T-helper 9 cell (primary cell): Measurements from ENCODE around the gene QRSL1.
"Not testable (repeated sequence)": the region's sequence is repeated elsewhere in the genome, so short reads cannot be mapped to it uniquely, and the experiment has no call there.

Experiments used
- DNase-seq: peaks from one replicate; pipeline ENCODE4 v3.0.0-alpha.2; 2020

The QRSL1 gene

GRCh38 chr6:106626485-106626884 is 2.9 kb upstream of the QRSL1 start:
- DNase-seq, result no peak

- DNase-seq, result not testable (repeated sequence)
Observed at GRCh38 chr6:106627760-106628159, 1.6 kb upstream of the QRSL1 start.

- no peak for DNase-seq
Observed at GRCh38 chr6:106628658-106629102, 698 bp upstream of the QRSL1 start.

GRCh38 chr6:106629859-106630163 is 433 bp downstream of the QRSL1 start:
- DNase-seq, result no peak

DNA sequence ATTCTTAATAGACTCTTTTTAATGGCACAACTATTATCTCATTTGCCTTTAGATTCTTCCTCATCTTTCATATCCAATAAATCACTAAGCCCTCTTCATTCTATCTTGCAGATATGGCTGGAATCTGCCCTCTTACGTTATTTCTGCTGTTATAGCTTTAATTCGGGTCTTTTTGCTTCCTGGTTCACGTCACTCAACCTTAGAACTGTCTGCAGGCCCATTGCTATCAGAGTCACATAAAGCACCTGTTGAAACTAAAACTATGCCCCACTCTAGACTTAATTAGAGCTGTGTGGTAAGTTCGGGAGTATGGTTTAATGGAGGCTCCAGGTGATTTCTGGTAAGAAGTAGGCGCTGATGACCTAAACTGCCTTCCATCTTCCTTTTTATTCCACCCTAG is 988 bp downstream of the QRSL1 start:
- no peak for DNase-seq

GRCh38 chr6:106631346-106631745 is 2.0 kb downstream of the QRSL1 start:
- DNase-seq, result no peak

DNA sequence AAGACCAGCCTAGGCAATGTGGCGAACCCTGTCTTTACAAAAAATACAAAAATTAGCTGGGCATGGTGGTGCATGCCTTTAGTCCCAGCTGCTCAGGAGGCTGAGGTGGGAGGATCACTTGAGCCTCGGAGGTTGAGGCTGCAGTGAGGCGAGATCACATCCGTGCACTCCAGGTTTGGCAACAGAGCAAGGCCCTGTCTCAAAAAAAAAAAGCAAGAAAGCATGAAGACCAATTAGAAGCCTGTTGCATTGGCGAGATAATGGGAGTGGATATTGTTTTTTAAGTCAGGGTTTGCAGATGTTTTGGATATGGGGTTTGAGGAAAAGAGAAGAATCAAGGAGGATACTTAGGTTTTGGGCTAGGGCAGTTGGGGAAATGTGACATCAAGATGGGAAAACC is 5.2 kb downstream of the QRSL1 start:
- DNase-seq, result no peak

GRCh38 chr6:106637051-106637716 is 7.8 kb downstream of the QRSL1 start:
- DNase-seq, result no peak

DNA sequence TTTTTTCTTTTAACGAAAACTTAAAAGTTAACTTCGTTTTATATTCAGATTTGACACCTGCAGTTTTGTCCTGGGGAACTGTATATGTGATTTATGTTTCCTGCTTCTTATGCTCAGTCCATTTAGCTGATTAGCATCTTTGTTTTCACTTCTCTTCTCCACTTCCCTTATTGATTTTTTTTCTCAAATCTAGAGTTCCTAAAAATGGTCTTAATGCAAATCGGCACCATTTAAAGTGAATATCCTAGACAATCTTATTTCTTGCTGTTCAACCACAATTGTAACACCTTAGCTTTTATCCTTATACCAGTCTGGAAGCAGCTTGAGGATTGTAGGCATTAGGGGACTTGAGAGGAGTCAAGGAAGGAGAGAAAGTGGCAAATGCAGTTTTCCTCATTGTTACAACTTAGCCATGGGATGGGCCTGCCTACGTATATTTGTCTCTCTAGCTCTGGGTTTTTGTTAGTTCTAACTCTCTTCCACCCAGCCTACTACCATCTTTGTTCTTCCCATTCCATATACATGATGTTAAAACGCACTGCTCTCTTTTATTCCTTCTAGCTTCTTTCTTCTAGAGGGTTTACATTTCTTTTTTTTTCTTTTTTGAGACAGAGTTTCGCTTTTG is 8.5 kb downstream of the QRSL1 start:
- DNase-seq, result no peak

DNA sequence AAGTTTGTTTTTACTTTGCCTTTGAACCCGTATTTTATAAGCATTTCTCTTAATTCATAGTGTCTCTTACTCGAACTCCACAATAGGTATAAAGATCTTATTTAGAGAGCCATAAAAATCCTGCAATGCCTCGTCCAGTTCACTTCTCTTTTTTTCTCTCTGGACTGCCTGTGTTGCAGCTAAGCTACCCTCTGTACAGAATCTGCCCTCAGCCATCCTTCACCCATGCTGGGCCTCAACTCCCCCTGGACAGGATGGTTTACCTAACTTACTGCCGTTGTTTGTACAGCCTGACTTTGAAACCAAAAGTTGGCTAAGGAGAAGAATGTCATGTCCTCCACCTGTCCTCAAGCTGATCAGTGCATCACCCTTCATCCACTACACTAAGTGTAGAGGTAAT is 10.4 kb downstream of the QRSL1 start:
- no peak for DNase-seq

GRCh38 chr6:106642476-106642875 is 13.1 kb downstream of the QRSL1 start:
- DNase-seq, result no peak

- DNase-seq, result no peak
Observed at GRCh38 chr6:106643061-106643460, 13.7 kb downstream of the QRSL1 start.

DNA sequence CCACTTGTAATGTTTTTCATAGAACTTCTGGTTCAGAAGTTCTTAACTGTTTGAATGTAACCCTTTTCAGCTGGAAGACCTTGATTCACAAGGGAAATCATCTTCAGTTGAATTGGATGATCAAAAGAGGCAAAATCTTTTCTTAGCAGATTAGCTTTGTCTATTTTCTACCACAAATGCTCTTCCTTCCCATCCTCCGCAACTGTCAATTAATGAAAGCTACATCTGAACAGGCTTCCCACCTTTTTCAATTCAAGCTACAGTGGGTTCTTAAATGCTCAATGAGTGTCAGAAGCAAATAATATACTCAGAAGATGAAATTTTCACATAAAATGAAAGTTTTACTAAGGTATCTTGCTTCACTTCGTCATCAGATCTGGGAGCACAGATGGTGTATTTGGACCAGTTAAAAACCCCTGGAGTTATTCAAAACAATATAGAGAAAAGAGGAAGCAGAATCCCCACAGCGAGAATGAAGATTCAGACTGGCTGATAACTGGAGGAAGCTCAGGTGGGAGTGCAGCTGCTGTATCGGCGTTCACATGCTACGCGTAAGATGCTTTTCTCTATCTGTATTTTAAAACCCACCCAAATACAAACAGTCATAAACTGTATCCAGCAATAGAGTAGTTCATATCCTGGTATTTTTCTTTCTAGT is 19.4 kb downstream of the QRSL1 start:
- no peak for DNase-seq

DNA sequence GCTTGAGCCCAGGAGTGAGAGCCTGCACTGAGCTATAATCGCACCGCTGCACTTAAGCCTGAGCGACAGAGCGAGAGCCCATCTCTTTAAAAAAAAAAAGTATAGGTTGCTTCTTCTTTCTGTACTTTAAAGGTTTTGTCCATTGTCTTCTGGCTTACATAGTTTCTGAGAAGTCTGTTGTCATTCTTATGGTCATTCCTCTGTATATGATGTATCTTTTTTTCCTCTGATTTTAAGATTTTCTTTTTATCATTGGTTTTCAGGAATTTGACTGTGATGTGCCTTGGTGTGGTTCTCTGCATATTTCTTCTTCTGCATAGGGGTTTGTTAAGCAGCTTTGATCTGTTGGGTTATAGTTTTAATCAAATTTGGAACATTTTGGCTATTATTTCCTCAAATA is 29.1 kb downstream of the QRSL1 start:
- DNase-seq, result no peak

DNA sequence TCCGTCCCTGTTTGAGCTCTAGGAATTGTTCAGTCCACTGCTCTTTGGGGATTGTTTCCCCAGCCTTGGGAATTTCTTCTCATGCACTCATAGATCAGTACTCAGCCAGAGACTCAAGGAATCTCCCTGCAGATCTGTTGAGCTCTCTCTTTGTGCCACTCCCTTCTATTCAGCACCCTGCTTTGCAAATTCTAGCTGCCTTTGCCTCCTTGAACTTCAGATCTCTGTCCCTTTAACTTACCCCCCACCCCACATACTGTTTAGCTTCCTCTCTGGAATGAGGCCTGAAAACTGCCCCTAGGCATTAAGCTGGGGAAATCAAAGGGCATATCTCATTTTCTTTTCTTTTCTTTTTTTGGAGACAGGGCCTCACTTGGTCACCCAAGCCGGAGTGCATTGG is 30.5 kb downstream of the QRSL1 start:
- no peak for DNase-seq

DNA sequence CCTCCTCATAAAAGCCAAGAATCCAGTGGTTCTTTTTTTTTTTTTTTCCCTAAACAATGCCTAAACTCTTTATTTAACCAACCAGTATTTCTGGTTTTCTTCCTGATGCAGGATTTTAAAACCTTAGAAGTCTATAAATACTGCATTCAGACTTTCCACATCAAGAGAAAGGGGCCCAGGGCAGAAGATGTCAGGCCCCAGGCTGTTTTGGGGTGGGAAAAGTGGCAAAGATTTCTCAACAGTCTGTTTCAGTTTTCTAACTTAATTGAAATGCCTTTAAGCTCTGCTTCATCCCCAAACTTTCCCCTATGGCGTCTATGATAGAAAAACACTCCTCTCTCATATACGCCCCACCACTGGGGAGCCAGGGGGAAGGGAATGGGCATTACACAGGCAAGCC is 33.1 kb downstream of the QRSL1 start:
- no peak for DNase-seq

GRCh38 chr6:106666282-106667021 is 37.1 kb downstream of the QRSL1 start:
- DNase-seq, result no peak

- DNase-seq, result no peak
Observed at GRCh38 chr6:106667022-106667402, 37.6 kb downstream of the QRSL1 start.

- no peak for DNase-seq
Observed at GRCh38 chr6:106670236-106670635, 40.9 kb downstream of the QRSL1 start.

GRCh38 chr6:106671651-106672050 is 42.3 kb downstream of the QRSL1 start:
- DNase-seq, result no peak

DNA sequence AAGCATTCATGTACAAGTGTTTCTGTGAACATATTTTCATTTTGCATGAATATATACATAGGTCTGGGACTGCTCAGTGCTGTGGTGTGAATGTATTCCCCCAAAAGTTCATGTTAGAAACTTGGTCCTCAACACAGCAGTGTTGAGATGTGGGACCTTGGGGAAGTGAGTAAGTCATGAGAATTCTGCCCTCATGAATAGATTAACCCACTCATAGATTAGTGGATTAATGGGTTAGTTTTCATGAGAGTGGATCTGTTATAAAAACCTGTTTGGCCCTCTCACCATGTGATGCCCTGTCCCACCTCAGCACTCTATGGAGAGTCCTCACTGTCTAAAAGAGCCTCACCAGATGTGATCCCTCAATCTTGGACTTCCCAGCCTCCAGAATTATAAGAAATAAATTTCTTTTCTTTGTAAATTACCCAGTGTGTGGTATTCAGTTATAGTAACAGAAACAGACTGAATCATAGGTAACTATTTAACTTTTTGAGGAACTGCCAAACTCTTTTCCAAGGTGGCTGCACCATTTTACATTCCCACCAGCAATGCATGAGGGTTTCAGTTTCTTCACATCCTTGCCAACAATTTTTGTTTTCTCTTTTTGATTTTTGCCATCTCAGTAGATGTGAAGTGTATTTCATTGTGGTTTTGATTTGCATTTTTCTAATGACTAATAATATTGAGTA is 45.3 kb downstream of the QRSL1 start:
- no peak for DNase-seq

DNA sequence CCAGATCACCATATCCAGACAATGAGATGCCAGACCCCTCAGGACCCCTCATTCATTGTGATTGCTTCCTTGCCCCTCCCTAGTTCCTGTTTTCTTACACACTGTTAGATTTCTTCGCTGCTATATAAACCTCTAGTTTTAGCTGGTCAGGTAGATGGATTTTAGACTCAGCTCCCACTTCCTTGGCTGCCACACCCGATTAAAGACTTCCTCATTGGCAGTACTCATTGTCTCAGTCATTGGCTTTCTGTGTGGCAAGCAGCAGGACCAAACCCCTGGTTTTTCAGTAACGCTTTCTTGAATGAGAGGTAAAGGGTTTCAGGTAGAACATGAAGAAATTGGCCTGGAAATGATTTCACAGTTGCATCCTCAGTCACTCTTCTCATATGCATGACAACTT is 47.9 kb downstream of the QRSL1 start:
- DNase-seq, result no peak

DNA sequence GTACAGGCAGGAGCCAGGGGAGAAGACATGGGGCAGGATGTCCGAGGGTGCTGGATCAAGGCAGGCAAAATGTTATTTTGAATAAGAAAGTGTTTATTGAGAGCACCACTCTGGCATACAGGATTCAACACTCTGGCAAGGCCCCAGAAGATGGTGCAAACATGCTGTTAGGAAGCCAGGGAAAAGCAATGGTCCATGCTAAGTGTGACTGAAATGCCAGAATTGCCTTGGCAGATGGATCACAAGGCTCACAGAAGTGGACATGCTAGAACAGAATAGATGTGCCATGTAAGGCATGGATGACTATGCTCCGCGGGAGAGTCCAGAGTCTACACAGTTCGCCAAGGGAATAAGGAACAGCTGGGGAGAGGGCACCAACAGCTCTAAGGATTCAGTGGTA is 54.6 kb downstream of the QRSL1 start:
- no peak for DNase-seq
